T-cell (primary cell): ENCODE measurements around the gene ZNF106. TPM values are rescaled to one million over a fixed set of nuclear protein-coding genes. Genes with fewer than 3 reads are reported as not detected.

ENCODE experiments used
- ATAC-seq, 4 experiments: fragments of 200-7000 bp in 3 of 4; fragments of 150-1000 bp in 1 of 4; cut with Tn5 transposase; replicated peaks in 1 of 4; 1 replicate in 3 of 4; 2 replicates in 1 of 4; pipeline ENCODE4 v1.10.0; 2021; ENCODE audit warnings: moderate library complexity in 3 of 4, mild to moderate bottlenecking in 2 of 4, moderate number of reproducible peaks in 1 of 4
- CTCF ChIA-PET, 2 donors: fragments of 300-600 bp; sonication (Branson Sonifier 250); formaldehyde crosslinking; loops; one replicate each; lab custom pipeline; 2022; ENCODE audit warnings: antibody characterized with exemption in 2 of 2; lab: Charles Lee
- POLR2A ChIA-PET, 2 donors: fragments of 300-600 bp; sonication (Branson Sonifier 250); formaldehyde crosslinking; loops; one replicate each; lab custom pipeline; 2022; ENCODE audit warnings: antibody characterized with exemption in 2 of 2; lab: Charles Lee
- DNase-seq, 35 experiments: peaks; one replicate each; pipeline versions ENCODE4 v3.0.0 to v3.0.0-alpha.2; 2013 to 2023
- H3K27ac ChIP-seq: one replicate; pipeline ENCODE4 v1.5.1; 2013; ENCODE audit warnings: low read length
- H3K27me3 ChIP-seq, 2 experiments: replicated peaks in 1 of 2; 1 replicate in 1 of 2; 2 replicates in 1 of 2; pipeline versions ENCODE4 v1.6.1 to v1.7.0; 2013; ENCODE audit warnings: low read length in 1 of 2, mixed read lengths in 1 of 2; ENCODE audit not compliant: control insufficient read depth in 2 of 2, insufficient read depth in 2 of 2; ENCODE audit errors: extremely low read depth in 1 of 2
- H3K36me3 ChIP-seq, 2 donors: 1 replicate in 1 of 2; 2 replicates in 1 of 2; pipeline versions ENCODE4 v1.6.1 to v1.7.0; 2013; ENCODE audit warnings: low read length in 1 of 2; ENCODE audit not compliant: control insufficient read depth in 2 of 2, insufficient read depth in 1 of 2; ENCODE audit errors: extremely low read depth in 1 of 2
- H3K4me1 ChIP-seq, 2 experiments: 1 replicate in 1 of 2; 2 replicates in 1 of 2; pipeline versions ENCODE4 v1.6.1 to v1.7.0; 2013; ENCODE audit warnings: low read length in 2 of 2, mixed read lengths in 1 of 2; ENCODE audit not compliant: insufficient read depth in 2 of 2, control insufficient read depth in 1 of 2; ENCODE audit errors: extremely low read depth in 1 of 2
- H3K4me3 ChIP-seq, 2 donors: 1 replicate in 1 of 2; 2 replicates in 1 of 2; pipeline versions ENCODE4 v1.5.1 to v1.7.0; 2013; ENCODE audit warnings: mild to moderate bottlenecking in 2 of 2, low read length in 1 of 2, moderate library complexity in 1 of 2; ENCODE audit not compliant: control insufficient read depth in 1 of 2; ENCODE audit errors: extremely low read depth in 1 of 2
- H3K9me3 ChIP-seq: 2 replicates; pipeline ENCODE4 v1.7.0; 2013
- H3K27ac Mint-ChIP-seq, 2 donors: one replicate each; pipeline ENCODE4 v1.8.0; 2020 to 2021; ENCODE audit warnings: mild to moderate bottlenecking in 2 of 2, mixed read lengths in 2 of 2
- H3K27me3 Mint-ChIP-seq, 2 donors: one replicate each; pipeline ENCODE4 v1.8.0; 2021 to 2022; ENCODE audit warnings: mixed read lengths in 2 of 2
- H3K36me3 Mint-ChIP-seq: one replicate; pipeline ENCODE4 v1.8.0; 2021; ENCODE audit warnings: mixed read lengths
- H3K4me1 Mint-ChIP-seq, 3 donors: one replicate each; pipeline ENCODE4 v1.8.0; 2020 to 2022; ENCODE audit warnings: mixed read lengths in 3 of 3, mild to moderate bottlenecking in 1 of 3
- H3K4me3 Mint-ChIP-seq, 3 donors: one replicate each; pipeline ENCODE4 v1.8.0; 2020 to 2022; ENCODE audit warnings: mild to moderate bottlenecking in 3 of 3, mixed read lengths in 3 of 3, moderate library complexity in 3 of 3
- H3K9me3 Mint-ChIP-seq, 3 donors: one replicate each; pipeline ENCODE4 v1.8.0; 2020 to 2022; ENCODE audit warnings: mixed read lengths in 3 of 3
- WGBS: methylation state at CpG from one replicate; pipeline ENCODE4 v1.1.5; 2013; ENCODE audit warnings: missing lambda C conversion rate; ENCODE audit not compliant: insufficient coverage; 5-methylcytosine and 5-hydroxymethylcytosine counted together
- total RNA-seq, 35 experiments: library from RNA in 6 of 35; stranded (reverse) in 6 of 35; fragments of 120-200 nt in 1 of 35; gene quantifications; one replicate each; pipeline versions ENCODE4 v1.2.1 to v1.2.4 and lab custom pipeline; 2013 to 2026

The ZNF106 gene
- total RNA-seq, 5 donors from 2014 or later (not counting 1 experiment from before 2014, with no cell fraction given) = 33.1 to 41.1 (median 36.7) TPM

DNA sequence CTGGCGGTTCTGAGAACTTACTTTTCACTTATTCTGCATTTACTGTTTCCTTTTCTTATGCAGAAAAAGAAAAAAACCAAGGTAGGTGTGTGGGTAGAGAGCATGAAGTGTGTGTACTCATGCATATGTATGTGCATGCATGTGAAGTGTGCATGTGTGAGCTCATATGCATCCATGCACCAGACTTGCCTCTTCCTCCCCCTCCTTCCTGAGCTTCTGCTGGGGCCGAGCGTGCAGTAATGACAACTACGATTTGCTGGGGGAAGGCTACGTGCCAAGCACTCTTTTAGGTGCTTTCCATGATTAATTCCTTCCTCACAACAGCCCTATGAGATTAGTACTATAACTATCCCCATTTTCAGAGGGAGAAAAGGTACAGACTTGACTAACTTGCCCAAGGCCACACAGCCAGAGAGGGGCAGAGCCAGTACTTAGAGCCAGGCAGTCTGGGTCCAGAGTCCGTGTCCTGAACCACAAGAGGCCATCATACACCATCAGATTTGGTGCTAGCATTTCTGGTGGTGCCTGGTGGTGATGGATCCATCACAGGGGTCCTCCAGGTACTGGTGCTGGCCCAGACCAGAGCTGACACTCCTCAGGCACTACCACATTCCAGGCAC, 85.0 kb downstream of the ZNF106 start:
- Histone ChIP-seq H3K27me3 (no peaks in the 10 kb centered on the region), H3K27ac (no peak overlapping the region), H3K9me3 (no peaks in the 10 kb centered on the region), H3K4me1 (peaks cover 0 to 14% of the 10 kb centered on the region in 2 experiments), H3K4me3 (no peak overlapping the region), H3K36me3 (peaks cover 0 to 3% of the 10 kb centered on the region in 2 donors)
- ChIA-PET POLR2A (no interaction called here), CTCF (no interaction called here)
- DNase-seq (no peak), ATAC-seq (no peak)
- peaks cover 0 to 10% (median 3%) of the 10 kb centered on the region in 3 donors for H3K4me1 Mint-ChIP-seq
- 100% methylated on average over 1 of the region's 6 CpGs for WGBS
- no peaks in the 10 kb centered on the region for H3K27me3 Mint-ChIP-seq
- H3K9me3 Mint-ChIP-seq = no peaks in the 10 kb centered on the region
- no peak overlapping the region for H3K4me3 Mint-ChIP-seq
- peaks cover 22% of the 10 kb centered on the region for H3K36me3 Mint-ChIP-seq
- H3K27ac Mint-ChIP-seq = no peak overlapping the region

DNA sequence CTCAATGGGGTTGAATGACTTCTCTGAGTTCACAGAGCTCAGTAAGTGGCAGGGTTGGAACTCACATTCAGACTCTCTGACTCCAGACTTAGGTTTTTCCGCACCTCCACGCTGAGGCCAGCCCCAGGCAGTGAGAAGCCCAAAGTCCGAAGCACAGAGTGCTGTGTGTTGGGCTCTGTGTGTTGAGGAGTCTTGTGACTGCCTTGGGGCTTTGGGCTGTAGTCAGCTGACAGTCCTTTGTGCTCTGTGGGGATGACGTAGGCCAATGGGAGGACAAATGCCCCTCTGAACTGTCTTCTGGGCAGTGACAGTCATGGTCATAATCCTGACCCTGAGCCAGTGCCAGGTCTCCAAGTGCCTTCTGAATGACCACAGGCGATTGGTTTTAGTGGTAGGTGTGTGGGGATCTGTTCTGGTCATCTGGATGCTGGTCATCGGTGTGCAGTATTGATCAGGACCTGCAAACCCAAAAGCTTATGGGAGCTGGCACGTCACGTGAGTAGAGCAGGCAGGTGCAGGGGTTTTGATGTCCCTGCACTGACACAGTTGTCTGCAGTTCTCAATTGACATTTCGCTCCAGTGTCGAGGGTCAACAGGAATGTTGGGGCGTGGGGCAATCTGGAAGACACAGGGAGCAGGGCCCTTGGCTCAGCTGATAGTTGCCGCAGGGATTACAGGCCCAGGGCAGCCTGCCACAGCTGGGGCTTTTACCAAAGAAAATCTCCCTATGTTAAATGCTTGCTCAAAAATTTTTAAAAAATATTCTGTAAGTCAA, 86.3 kb downstream of the ZNF106 start:
- Histone ChIP-seq H3K27me3 (no peaks in the 10 kb centered on the region), H3K27ac (no peak overlapping the region), H3K4me1 (peaks cover 0 to 14% of the 10 kb centered on the region in 2 experiments), H3K36me3 (peaks cover 0 to 3% of the 10 kb centered on the region in 2 donors), H3K9me3 (no peaks in the 10 kb centered on the region), H3K4me3 (no peak overlapping the region)
- DNase-seq (no peak), ATAC-seq (no peak)
- Mint-ChIP-seq H3K4me3 (no peak overlapping the region), H3K27me3 (no peaks in the 10 kb centered on the region), H3K4me1 (peaks cover 0 to 10% (median 3%) of the 10 kb centered on the region in 3 donors), H3K27ac (no peak overlapping the region), H3K36me3 (peaks cover 22% of the 10 kb centered on the region), H3K9me3 (no peaks in the 10 kb centered on the region)
- ChIA-PET CTCF (no interaction called here), POLR2A (no interaction called here)
- WGBS = 91% methylated on average over 8 of the region's 12 CpGs

DNA sequence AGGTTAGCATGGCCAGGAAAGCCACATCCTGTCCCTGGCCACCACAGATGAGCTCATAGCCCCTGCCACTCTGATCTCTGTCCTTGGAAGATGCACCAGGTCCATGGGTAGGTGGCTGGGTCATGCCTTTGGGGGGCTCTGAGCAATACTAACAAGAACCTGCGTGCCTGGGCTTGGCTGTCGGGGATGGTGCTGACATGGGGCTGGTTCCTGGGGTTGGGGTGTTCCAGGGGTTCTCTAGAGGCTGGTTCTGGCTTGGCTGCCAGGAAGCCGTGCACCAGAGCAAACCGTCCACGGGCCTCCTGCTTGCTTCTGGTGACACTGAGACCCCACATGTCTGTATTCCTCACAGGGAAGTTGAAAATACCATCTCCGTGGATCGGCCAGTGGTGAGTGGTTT, 87.6 kb downstream of the ZNF106 start:
- ATAC-seq = no peak
- no peak for DNase-seq
- Mint-ChIP-seq H3K36me3 (peaks cover 30% of the 10 kb centered on the region), H3K9me3 (no peaks in the 10 kb centered on the region), H3K27me3 (no peaks in the 10 kb centered on the region), H3K27ac (no peak overlapping the region), H3K4me3 (no peak overlapping the region), H3K4me1 (peaks cover 0 to 10% (median 3%) of the 10 kb centered on the region in 3 donors)
- CTCF ChIA-PET = no interaction called here
- POLR2A ChIA-PET = no interaction called here
- 94% methylated on average over 4 of the region's 7 CpGs for WGBS
- Histone ChIP-seq H3K4me1 (peaks cover 0 to 14% of the 10 kb centered on the region in 2 experiments), H3K9me3 (no peaks in the 10 kb centered on the region), H3K4me3 (no peak overlapping the region), H3K27ac (no peak overlapping the region), H3K36me3 (peaks cover 0 to 7% of the 10 kb centered on the region in 2 donors), H3K27me3 (no peaks in the 10 kb centered on the region)

GRCh38 chr15:42402455-42403205, 88.3 kb downstream of the ZNF106 start:
- peaks cover 0 to 14% of the 10 kb centered on the region in 2 experiments for H3K4me1 ChIP-seq
- ATAC-seq (no peak), DNase-seq (no peak)
- H3K9me3 Mint-ChIP-seq = no peaks in the 10 kb centered on the region
- 94% methylated on average over 11 of the region's 15 CpGs for WGBS
- peaks cover 0 to 10% (median 3%) of the 10 kb centered on the region in 3 donors for H3K4me1 Mint-ChIP-seq
- H3K27ac ChIP-seq = peak overlapping the region; percentile 47
- H3K4me3 Mint-ChIP-seq = no peak overlapping the region
- no peaks in the 10 kb centered on the region for H3K27me3 ChIP-seq
- ChIA-PET POLR2A (no interaction called here), CTCF (no interaction called here)
- H3K27ac Mint-ChIP-seq = peak overlapping the region in 1 of 2 donors; percentile 1
- peaks cover 0 to 7% of the 10 kb centered on the region in 2 donors for H3K36me3 ChIP-seq
- H3K36me3 Mint-ChIP-seq = peaks cover 30% of the 10 kb centered on the region
- no peak overlapping the region for H3K4me3 ChIP-seq
- no peaks in the 10 kb centered on the region for H3K27me3 Mint-ChIP-seq
- no peaks in the 10 kb centered on the region for H3K9me3 ChIP-seq

GRCh38 chr15:42401544-42402454, 89.1 kb downstream of the ZNF106 start:
- peaks cover 0 to 10% (median 3%) of the 10 kb centered on the region in 3 donors for H3K4me1 Mint-ChIP-seq
- H3K27ac Mint-ChIP-seq = no peak overlapping the region
- peaks cover 0 to 7% of the 10 kb centered on the region in 2 donors for H3K36me3 ChIP-seq
- 57% methylated on average over 12 of the region's 24 CpGs for WGBS
- H3K4me1 ChIP-seq = peaks cover 0 to 14% of the 10 kb centered on the region in 2 experiments
- H3K27me3 Mint-ChIP-seq = no peaks in the 10 kb centered on the region
- no peaks in the 10 kb centered on the region for H3K9me3 Mint-ChIP-seq
- ATAC-seq (peak in 2 of 4 experiments; percentile 14 to 64), DNase-seq (peak in 2 of 35 experiments; percentile 9 to 27)
- no peaks in the 10 kb centered on the region for H3K9me3 ChIP-seq
- peak overlapping the region in 1 of 2 donors; percentile 62 for H3K4me3 ChIP-seq
- H3K4me3 Mint-ChIP-seq = peak overlapping the region in 2 of 3 donors; percentile 34 to 39
- POLR2A ChIA-PET = interaction anchor here in 1 of 2 donors (0.6 kb wide), 1 partner anchor 123 kb away, joined by 5 read pairs; no protein-coding TSS in a partner anchor
- peaks cover 30% of the 10 kb centered on the region for H3K36me3 Mint-ChIP-seq
- CTCF ChIA-PET = no interaction called here
- no peaks in the 10 kb centered on the region for H3K27me3 ChIP-seq
- peak overlapping the region; percentile 47 for H3K27ac ChIP-seq
